A673 (cell line): ENCODE data around the gene GPC6. TPM values are rescaled to one million over a fixed set of nuclear protein-coding genes. Genes with fewer than 3 reads are reported as not detected.

Experiments
- BruUV-seq: library from RNA; stranded (reverse); fragments of 400-500 nt; replicated peaks from 2 replicates; lab custom pipeline; 2021; lab: Mats Ljungman, UMichigan
- CTCF ChIA-PET: fragments of 300-600 bp; sonication (Branson Sonifier 250); formaldehyde crosslinking; loops from one replicate; lab custom pipeline; 2022; ENCODE audit warnings: antibody characterized with exemption; lab: Charles Lee
- POLR2A ChIA-PET: fragments of 300-600 bp; sonication (Branson Sonifier 250); formaldehyde crosslinking; loops from one replicate; lab custom pipeline; 2022; ENCODE audit warnings: antibody characterized with exemption; ENCODE audit not compliant: low non-redundant PET; lab: Charles Lee
- DNase-seq: peaks from one replicate; pipeline ENCODE4 v3.0.0-alpha.2; 2015; ENCODE audit warnings: low spot score
- H3K27ac ChIP-seq: fragments of 200-600 bp; sonication (generic); 2 replicates; pipeline ENCODE4 v1.5.1; 2016; ENCODE audit warnings: mixed run types, low read depth, mild to moderate bottlenecking, mixed read lengths, antibody characterized with exemption, low read length; ENCODE audit not compliant: poor library complexity, severe bottlenecking
- H3K27me3 ChIP-seq: fragments of 200-600 bp; sonication (generic); replicated peaks from 2 replicates; pipeline ENCODE4 v1.6.1; 2017; ENCODE audit warnings: mixed run types, low read depth, mild to moderate bottlenecking, mixed read lengths, antibody characterized with exemption, low read length; ENCODE audit not compliant: insufficient read depth, poor library complexity
- H3K36me3 ChIP-seq: fragments of 200-600 bp; sonication (generic); 2 replicates; pipeline ENCODE4 v1.6.1; 2016; ENCODE audit warnings: mixed run types, mild to moderate bottlenecking, mixed read lengths, antibody characterized with exemption, low read length; ENCODE audit not compliant: insufficient read depth, poor library complexity, severe bottlenecking
- H3K4me1 ChIP-seq: fragments of 200-600 bp; sonication (generic); 2 replicates; pipeline ENCODE4 v1.6.1; 2017; ENCODE audit warnings: mixed run types, mild to moderate bottlenecking, mixed read lengths, antibody characterized with exemption, low read length; ENCODE audit not compliant: insufficient read depth, poor library complexity, severe bottlenecking
- H3K4me3 ChIP-seq: fragments of 200-600 bp; sonication (generic); 2 replicates; pipeline ENCODE4 v1.5.1; 2016; ENCODE audit warnings: low read depth, mixed run types, mild to moderate bottlenecking, mixed read lengths, low read length; ENCODE audit not compliant: poor library complexity, severe bottlenecking
- H3K9me3 ChIP-seq: fragments of 200-600 bp; sonication (generic); 2 replicates; pipeline ENCODE4 v1.6.1; 2016; ENCODE audit warnings: mixed run types, low read depth, mild to moderate bottlenecking, mixed read lengths, antibody characterized with exemption, low read length; ENCODE audit not compliant: poor library complexity, severe bottlenecking
- EZH2 ChIP-seq: fragments of 200-600 bp; sonication (generic); IDR thresholded peaks from 2 replicates; pipeline ENCODE4 v1.6.1; 2017; ENCODE audit warnings: borderline replicate concordance, low read depth, mild to moderate bottlenecking, mixed read lengths, antibody characterized with exemption, low read length; ENCODE audit not compliant: poor library complexity, severe bottlenecking
- intact Hi-C: fragments of 100-400 bp; cut with micrococcal nuclease; formaldehyde crosslinking; loops from one replicate; pipeline ENCODE4 v1.10.0; 2022; ENCODE audit not compliant: unreplicated experiment
- total RNA-seq: library from RNA; stranded (reverse); gene quantifications from 2 replicates; pipeline ENCODE4 v1.2.3, GENCODE V29; 2021
- TF ChIP-seq, protein P1 (sequence below): fragments of 300-800, 200-600 bp; sonication (generic); conservative IDR thresholded peaks from 2 replicates; pipeline ENCODE4 v1.5.1; 2017; ENCODE audit warnings: low read depth, mild to moderate bottlenecking, antibody characterized with exemption, low read length, moderate library complexity, mixed read lengths

Gene GPC6
- total RNA-seq, 1 experiment from 2014 or later = 23.3 TPM

DNA sequence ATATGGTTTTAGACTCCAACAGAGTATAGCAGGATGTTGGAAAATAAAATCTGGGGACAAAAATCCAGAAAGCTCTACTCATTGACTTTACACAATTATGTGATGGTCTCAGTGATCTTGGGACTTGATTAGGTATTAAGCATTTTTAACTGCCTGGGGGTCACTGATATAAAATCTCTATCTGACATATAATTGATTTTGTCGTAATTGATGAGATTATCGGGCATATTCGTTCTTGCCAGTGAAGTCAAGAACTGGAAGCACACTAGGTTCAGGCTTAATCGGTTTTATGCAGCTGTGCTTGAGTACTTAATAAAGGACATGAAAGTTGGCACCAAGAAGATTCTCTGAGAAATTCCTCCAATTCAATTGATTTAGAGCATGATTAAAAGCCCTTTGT, 862.1 kb downstream of the GPC6 start:
- Histone ChIP-seq H3K36me3 (no peaks in the 10 kb centered on the region), H3K9me3 (peaks cover 16% of the 10 kb centered on the region), H3K4me3 (no peak overlapping the region), H3K27me3 (no peaks in the 10 kb centered on the region), H3K27ac (no peak overlapping the region), H3K4me1 (no peaks in the 10 kb centered on the region)
- ChIA-PET POLR2A (no interaction called here), CTCF (no interaction called here)
- intact Hi-C loops = no loop called here
- TF ChIP-seq, protein P1, sequence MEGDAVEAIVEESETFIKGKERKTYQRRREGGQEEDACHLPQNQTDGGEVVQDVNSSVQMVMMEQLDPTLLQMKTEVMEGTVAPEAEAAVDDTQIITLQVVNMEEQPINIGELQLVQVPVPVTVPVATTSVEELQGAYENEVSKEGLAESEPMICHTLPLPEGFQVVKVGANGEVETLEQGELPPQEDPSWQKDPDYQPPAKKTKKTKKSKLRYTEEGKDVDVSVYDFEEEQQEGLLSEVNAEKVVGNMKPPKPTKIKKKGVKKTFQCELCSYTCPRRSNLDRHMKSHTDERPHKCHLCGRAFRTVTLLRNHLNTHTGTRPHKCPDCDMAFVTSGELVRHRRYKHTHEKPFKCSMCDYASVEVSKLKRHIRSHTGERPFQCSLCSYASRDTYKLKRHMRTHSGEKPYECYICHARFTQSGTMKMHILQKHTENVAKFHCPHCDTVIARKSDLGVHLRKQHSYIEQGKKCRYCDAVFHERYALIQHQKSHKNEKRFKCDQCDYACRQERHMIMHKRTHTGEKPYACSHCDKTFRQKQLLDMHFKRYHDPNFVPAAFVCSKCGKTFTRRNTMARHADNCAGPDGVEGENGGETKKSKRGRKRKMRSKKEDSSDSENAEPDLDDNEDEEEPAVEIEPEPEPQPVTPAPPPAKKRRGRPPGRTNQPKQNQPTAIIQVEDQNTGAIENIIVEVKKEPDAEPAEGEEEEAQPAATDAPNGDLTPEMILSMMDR = no peak
- TF ChIP-seq EZH2 = no peak
- no peak for DNase-seq
- no TSS peak for BruUV-seq

DNA sequence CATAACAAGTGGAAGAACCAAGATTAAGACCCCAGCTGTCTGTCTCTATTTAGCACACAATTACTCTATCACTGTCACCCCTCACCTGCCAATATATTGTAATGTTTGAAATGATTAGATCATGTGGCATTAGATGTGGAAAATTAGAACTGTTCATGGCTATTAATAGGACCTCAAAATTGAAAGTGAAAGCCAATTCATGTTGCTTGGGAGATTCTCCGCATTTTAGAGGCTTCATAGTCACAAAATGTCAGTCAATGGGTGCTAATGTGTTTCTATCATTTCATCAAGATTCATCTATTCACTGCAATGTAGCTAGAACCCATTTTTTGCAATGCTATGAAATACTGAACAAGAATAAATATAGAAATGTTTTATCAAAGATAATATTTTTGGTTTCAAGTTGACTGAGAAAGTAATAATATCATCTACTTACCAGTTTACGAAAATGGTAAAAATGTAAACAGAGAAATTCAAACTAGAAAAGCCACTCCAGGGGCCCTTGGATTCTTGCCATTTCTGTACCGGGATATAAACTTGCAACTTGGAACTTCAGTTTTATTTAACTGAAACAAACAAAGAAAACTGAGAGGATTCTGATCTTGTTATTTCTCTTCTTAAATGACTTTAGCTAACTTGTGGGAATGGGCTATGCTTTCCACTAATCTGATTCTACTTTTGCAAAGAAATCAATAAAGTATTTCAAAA, 864.3 kb downstream of the GPC6 start:
- intact Hi-C loops = no loop called here
- no peak for TF ChIP-seq EZH2
- TF ChIP-seq, protein P1 = no peak
- H3K4me3 ChIP-seq = no peak overlapping the region
- H3K36me3 ChIP-seq = no peaks in the 10 kb centered on the region
- H3K9me3 ChIP-seq = peaks cover 16% of the 10 kb centered on the region
- CTCF ChIA-PET = no interaction called here
- H3K27ac ChIP-seq = no peak overlapping the region
- BruUV-seq = no TSS peak
- no peaks in the 10 kb centered on the region for H3K27me3 ChIP-seq
- POLR2A ChIA-PET = no interaction called here
- no peak for DNase-seq
- peaks cover 6% of the 10 kb centered on the region for H3K4me1 ChIP-seq

DNA sequence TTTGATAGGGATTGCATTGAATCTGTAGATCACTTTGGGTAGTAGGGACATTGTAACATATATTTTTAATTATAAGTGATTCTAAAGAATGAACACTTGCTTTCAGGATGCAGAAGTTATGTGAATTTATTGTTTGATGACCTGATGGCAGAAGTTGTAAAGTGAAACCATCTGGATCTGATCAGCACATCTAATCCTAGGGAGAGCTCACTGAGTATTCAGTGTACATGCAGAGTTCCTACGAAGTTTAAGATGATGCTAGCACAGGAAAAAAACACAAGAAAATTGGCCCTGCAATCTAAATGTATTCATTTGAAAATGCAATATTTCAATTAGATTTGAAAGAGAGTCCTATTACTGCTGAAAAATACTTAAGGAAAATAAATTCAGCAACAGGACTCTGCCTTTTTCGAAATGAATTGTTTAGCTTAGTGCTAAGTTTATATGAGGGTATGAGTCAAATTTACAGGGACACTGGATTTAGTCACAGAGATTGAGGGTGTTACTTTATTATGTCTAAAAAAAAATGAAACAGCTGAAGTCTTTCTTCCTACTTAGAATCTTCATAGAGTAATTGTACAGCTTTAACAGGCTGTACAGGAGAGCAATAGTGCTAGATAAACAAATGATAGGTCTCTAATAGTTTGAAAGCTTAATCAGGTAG, 867.2 kb downstream of the GPC6 start:
- H3K4me1 ChIP-seq = peaks cover 6% of the 10 kb centered on the region
- peaks cover 16% of the 10 kb centered on the region for H3K9me3 ChIP-seq
- ChIA-PET CTCF (no interaction called here), POLR2A (no interaction called here)
- BruUV-seq = no TSS peak
- no peaks in the 10 kb centered on the region for H3K27me3 ChIP-seq
- DNase-seq = peak; percentile 39
- intact Hi-C loops = no loop called here
- TF ChIP-seq EZH2 = no peak
- TF ChIP-seq, protein P1 = no peak
- H3K4me3 ChIP-seq = no peak overlapping the region
- H3K36me3 ChIP-seq = no peaks in the 10 kb centered on the region
- H3K27ac ChIP-seq = peak overlapping the region; percentile 28
